Thyroid gland (tissue), 4 donors: ENCODE data around the gene SEC24D.

Experiments used
- POLR2A ChIP-seq, 2 donors: fragments of 450-650 bp; IDR thresholded peaks; one replicate each; pipeline ENCODE4 v1.6.1; 2017; ENCODE audit warnings: antibody characterized with exemption in 2 of 2, mild to moderate bottlenecking in 2 of 2, moderate library complexity in 1 of 2
- TF ChIP-seq, protein P1 (sequence below), 6 experiments: fragments of 200-600 bp in 3 of 6; fragments of 450-650 bp in 3 of 6; sonication (generic) in 3 of 6; IDR thresholded peaks; one replicate each; pipeline ENCODE4 v1.5.1; 2016 to 2019; ENCODE audit warnings: antibody characterized with exemption in 6 of 6, mild to moderate bottlenecking in 2 of 6, inconsistent platforms in 1 of 6, moderate library complexity in 1 of 6

DNA sequence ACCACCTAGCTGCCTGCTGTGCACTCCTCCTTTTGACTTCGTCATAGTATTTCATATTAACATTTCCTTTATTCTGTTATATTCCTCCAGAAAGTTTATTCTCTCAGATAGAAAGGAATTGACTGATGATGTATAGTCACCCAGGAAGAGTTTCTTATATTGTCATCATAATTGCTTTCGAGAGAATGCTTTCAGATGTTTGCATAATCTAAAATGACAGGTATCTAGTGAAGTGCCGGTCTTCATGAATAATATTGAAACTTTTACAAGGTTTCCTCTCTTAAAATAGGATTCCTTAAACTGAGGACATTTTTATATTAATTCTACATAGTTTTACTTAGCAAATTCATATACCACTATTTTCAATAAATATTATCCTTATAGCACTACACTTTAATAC, 10.1 kb downstream of the SEC24D start:
- TF ChIP-seq, protein P1, sequence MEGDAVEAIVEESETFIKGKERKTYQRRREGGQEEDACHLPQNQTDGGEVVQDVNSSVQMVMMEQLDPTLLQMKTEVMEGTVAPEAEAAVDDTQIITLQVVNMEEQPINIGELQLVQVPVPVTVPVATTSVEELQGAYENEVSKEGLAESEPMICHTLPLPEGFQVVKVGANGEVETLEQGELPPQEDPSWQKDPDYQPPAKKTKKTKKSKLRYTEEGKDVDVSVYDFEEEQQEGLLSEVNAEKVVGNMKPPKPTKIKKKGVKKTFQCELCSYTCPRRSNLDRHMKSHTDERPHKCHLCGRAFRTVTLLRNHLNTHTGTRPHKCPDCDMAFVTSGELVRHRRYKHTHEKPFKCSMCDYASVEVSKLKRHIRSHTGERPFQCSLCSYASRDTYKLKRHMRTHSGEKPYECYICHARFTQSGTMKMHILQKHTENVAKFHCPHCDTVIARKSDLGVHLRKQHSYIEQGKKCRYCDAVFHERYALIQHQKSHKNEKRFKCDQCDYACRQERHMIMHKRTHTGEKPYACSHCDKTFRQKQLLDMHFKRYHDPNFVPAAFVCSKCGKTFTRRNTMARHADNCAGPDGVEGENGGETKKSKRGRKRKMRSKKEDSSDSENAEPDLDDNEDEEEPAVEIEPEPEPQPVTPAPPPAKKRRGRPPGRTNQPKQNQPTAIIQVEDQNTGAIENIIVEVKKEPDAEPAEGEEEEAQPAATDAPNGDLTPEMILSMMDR (IDR thresholded peaks at IDR 0.05), result no peak
- TF ChIP-seq POLR2A (IDR thresholded peaks at IDR 0.05), result no peak
